Stimulated activated CD4-positive, alpha-beta T cell treated with anti-CD3 and anti-CD28 coated beads, Interleukin-4, amount 100 ng/mL, for 48 hours (primary cell): ENCODE data around the gene KCNAB2.

Experiments
- DNase-seq, 2 donors: peaks; one replicate each; pipeline ENCODE4 v3.0.0-alpha.2; 2020; ENCODE audit warnings: low read depth in 2 of 2

Gene KCNAB2

DNA sequence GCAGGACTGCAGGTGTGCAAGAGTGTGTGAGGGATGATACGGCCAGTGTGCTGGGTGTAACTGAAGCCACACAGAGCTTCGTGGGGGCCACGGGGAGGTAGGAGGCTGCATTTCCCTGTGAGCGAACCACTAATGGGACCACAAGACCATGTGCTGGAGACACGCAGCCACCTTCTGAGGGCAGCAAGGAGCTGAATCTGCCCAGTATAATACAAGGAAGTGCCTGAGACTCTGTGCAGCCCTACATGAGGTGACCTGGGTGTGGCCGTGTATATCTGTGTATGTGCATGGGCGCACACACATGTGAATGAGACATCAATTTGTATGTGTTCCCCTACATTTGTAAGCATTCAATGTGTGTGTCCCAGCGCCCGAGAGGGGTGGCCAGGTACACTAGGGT, 83.6 kb downstream of the KCNAB2 start:
- DNase-seq: no peak

DNA sequence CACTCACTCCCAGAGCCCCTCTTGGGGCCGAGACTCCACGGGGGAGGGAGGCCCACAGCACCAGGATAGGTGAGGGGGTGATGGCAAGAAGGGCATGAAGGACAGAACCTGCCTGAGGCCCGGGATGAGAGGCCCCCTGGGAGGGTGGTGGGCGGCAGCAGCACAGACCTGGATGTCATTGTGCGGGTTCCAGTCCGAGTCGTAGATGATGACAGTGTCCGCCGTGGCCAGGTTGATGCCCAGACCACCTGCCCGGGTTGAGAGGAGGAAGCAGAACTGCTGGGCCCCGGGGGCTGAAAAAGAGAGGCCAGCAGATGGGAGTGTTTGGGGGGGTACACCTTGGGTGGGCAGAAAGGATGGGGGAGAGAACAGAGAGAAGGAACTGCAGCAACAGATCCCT, 84.3 kb downstream of the KCNAB2 start:
- no peak for DNase-seq

DNA sequence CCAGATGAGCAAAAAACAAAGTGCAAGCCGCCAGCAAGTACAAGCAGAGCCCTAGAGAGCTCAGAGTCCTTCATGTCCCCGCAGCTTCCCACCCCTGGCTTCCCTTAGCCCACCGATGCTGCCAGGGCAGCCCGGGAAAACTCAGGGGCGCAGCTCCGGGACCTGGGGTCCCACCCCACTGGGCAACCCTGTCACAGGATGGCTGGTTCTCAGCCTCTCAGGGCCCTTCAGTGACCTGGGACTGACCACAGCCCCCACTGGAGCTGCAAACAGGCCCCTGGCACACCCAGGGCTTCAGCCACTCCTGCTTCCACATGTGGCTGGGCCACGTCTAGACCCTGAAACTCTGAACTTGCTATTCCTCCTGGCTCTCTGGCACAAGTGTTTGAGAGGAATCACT, 84.9 kb downstream of the KCNAB2 start:
- no peak for DNase-seq

DNA sequence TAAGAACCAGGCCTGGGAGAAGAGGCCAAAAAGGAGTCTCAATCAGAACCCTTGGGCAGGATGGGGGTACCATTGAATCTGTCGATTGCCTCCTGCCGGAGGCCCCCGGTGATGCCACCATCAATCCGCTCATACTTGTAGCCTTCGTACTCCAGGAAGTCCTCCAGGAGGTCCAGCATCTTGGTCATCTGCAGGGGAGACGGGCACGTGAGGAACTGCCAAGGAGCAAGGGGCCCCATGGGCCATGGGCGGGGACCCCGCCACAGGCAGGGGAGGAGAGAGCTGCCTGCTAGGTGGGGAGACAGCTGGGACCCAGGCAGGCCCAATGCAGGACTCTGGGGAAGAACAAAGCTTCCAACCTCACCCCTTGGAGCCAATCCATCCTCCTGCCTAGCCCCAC, 85.9 kb downstream of the KCNAB2 start:
- DNase-seq: no peak

DNA sequence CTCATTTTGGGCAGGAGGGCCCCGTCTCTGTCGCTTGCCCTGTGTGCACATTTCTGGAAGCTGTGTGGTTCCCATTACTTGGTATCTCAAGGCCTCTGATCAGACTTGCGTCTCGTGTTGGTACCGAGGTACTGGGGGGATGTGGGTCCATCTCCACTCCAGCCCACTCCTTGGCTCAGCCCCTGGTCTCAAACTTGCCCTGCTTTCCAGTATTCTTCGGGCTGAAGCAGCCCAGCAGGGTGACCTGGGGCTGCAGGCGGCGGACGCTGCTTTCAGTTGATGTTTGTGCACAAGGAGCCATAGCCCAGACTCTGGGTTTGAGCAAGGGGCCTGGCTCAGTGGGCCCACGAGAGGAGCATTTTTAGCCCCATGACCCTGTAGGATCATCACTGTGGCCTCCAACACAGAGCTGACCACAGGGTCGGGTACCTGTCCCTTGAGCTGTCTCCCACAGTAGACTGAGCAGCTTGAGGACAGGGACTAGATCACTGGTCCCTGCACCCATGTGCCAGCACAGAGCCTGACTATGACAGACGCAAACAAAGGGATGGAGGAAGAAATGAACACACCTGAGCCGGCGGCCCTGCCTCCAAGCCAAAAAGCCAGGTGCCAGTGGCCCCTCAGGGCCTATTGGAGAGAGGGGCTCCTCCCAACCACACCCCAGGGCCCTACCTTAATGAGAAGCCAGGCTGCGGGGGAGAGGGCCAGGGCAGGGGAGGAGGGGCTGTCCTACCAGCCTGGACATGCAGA, 87.6 kb downstream of the KCNAB2 start:
- DNase-seq: no peak

DNA sequence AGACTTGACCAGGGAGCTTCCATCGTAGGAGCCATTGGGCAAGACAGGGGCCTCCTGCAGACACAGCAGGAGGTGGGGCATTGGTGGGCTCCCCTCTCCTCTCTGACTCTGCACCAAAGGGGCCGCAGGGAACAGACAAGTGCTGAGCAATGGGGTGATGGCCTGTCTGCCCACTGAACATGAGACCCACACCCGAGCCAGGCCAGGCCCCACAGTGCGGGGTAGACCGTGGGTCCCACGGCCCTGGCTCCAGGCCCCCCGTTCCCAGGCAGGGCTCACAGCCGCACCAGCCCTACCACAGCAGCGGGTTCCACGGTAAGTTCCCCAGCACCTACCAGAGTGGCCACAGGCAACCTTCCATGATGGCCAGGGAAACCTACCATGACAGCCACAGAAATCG, 88.5 kb downstream of the KCNAB2 start:
- DNase-seq: no peak

DNA sequence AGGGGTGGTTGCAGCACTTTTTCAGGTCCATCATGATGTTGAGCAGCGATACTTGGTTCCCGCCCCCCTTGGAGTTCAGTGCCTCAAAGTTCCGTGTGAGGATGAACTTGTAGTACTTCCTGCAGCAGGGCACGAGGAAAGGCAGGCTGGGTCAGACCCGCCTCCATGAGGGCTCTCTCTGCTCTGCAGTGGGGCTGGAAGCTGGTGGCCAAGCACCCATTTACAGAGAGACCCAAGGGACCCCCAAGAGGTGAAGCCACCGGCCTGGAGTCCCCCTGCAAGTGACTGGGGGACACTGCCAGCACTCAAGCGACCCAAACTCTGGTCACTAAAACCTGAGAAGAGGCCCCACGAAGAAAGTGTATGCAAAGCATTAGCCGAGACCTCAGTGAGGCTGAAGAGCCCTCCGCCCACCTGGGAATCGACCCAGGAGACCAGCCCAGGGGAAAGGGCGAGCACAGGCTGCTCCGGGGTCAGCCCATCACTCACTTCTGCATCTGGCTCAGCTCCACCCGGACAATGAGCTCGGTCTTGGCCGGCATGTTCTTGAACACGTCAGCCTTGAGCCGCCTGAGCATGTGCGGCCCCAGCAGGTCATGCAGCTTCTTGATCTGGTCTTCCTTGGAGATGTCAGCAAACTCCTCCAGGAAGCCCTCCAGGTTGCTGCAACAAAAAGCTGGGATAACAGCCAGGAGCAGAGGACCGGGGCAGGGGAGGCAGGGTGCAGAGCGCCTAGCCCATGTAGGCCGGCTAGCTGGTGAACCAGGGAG, 89.2 kb downstream of the KCNAB2 start:
- no peak for DNase-seq

DNA sequence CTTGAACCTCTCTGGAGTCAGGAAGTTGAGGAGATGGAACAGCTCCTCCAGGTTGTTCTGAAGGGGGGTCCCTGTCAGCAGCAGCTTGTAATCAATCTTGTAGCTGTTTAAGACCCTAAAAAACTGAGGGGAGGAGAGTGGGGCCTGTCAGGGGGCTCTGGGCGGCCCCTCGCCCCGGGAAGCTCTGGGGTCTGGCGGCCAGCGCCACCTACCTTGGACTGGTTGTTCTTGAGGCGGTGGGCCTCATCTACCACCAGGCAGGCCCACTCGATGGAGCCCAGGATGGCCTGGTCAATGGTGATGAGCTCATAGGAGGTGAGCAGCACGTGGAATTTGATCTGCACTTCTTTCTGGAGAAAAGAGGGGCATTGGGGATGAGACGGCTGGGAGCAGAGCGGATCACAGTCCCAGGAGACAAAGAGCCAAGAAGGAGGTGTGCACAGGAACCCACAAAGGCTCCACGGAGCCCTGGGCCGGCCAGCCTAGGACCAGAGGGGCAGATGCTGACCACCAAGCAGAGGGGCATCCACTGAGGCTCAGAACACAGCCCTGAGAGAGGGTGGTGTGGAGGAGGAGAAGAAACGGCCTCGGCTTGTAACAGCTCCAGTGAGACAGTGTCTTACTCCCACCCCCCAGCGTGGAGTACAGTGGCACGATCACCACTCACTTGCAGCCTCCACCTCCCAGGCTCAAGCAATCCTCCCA, 91.0 kb downstream of the KCNAB2 start:
- no peak for DNase-seq

DNA sequence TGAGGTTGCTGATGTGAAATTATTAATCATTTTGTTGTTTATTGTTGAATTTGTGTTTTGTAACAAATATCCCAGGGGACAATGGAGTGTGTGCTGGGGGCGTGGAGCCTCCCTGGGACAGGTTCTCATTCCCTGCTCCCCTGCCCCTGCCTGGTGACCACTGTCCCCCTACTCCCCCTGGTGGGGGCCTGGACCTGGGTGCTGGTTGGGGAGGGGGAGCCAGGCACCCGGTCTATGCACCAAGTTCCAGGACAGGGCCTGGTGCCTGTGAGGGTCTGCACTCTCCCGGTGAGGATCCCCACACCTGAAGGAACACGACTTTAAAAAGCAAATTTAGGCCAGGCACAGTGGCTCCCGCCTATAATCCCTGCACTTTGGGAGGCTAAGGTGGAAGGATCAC, 92.1 kb downstream of the KCNAB2 start:
- DNase-seq: no peak

DNA sequence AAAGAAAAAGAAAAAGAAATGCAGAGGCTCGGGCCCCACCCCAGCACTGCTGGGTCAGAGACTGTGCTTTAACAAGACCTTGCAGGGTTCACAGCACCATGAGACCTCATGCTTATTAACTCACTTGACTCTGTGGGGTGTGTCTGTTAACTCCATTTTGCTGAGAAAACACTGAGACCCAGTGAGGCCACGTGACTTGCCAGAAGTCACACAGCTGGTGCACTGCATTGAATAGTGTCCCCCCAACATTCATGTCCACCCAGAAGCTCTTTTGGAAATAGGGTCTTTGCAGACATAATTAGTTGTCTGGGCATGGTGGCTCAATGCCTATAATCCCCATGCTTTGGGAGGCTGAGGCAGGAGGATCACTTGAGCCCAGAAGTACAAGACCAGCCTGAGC, 94.7 kb downstream of the KCNAB2 start:
- DNase-seq: no peak

DNA sequence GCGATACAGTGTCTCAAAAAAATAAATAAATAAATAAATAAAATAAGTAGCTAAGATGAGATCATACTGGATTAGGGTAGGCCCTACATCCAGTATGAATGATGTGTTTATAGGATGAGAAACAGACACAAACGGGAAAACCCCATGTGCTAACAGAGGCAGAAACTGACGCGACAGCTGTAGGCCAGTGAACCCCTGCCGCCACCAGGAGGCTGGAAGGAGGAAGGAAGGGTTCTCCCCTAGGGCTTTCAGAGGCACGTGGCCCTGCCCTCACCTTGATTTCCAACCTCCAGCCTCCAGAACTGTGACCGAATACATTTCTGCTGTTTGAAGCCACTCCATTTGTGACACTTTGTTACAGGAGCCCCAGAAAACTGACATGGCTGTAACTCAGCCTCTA, 95.9 kb downstream of the KCNAB2 start:
- peak in 1 of 2 donors; percentile 27 for DNase-seq

DNA sequence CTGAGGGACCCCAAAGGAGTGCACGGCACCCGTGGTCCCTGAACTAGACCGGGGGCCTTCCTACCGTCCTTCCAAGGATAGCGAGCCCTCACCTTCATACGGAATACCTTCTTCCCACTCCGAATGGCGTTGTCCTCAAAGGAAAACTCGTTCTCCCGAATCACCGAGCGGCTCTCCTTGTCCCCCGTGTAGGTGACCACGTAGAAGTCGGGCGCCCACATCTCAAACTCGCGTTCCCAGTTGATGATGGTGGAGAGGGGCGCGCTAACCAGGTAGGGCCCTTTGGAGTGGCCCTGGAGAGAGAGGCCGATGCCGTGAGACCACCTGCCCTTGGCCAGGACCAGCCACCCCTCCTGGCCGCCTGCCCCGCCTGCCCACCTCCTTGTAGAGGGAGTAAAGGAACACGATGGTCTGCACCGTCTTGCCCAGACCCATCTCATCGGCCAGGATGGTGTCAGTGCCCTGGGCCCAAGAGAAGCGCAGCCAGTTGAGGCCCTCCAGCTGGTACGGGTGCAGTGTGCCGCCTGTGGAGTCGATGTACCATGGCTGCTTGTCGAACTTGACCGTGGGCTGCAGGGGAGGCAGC, 96.4 kb downstream of the KCNAB2 start:
- DNase-seq: no peak

DNA sequence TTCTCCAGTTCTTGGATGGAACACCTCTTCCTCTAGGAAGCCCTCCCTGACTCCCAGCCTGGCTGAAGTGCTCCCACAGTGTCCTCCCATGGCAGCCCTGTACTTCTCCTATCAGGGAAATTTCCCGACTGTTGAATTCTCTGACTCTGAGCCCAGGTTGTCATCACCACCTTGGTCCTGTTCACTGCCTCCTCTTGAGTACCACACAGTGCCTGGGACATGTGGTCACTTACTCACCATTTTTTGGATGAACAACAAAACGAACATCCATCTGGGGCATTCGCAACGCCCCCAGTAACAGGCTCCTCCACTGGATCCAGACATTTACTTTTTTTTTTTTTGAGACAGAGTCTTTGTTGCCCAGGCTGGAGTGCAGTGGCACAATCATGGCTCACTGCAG, 97.0 kb downstream of the KCNAB2 start:
- DNase-seq: no peak

DNA sequence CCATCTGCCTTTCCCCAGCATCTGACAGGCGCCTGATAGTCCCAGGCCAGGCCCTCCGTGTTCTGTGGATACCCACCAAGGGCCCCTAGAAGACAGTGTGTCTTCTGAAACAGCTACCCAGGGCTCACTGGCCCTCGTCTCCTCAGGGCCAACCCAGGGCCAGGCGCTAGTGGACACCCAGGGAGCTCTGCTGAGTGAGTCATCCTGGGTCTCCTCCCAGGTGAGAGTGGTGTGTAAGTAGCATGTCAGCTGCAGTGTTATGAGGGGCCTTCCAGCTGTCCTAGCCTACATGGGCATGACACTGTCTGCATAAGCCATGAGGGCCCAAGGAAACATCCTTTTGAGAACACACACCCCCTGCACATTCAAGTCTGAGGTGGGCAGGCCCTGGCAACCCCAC, 97.7 kb downstream of the KCNAB2 start:
- DNase-seq: no peak

DNA sequence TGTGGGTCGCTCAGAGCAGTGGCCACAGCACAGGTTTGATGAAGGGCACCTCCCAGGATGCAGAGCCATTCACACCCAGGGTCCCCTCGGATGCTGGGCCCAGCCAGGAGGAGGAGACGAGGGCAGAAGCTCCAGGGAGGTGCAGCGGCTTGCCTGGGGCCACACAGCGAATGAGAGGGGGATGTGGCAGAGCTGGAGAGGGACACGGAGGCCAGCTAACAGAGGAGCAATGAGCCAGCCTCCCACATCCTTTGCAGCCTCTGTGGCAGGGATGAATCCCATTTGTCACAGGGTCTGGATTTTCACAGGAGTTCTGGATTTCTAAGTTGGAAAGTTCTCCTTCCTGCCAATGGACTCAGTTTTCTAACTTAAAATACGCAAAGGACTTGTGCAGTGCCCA, 98.5 kb downstream of the KCNAB2 start:
- DNase-seq: no peak

DNA sequence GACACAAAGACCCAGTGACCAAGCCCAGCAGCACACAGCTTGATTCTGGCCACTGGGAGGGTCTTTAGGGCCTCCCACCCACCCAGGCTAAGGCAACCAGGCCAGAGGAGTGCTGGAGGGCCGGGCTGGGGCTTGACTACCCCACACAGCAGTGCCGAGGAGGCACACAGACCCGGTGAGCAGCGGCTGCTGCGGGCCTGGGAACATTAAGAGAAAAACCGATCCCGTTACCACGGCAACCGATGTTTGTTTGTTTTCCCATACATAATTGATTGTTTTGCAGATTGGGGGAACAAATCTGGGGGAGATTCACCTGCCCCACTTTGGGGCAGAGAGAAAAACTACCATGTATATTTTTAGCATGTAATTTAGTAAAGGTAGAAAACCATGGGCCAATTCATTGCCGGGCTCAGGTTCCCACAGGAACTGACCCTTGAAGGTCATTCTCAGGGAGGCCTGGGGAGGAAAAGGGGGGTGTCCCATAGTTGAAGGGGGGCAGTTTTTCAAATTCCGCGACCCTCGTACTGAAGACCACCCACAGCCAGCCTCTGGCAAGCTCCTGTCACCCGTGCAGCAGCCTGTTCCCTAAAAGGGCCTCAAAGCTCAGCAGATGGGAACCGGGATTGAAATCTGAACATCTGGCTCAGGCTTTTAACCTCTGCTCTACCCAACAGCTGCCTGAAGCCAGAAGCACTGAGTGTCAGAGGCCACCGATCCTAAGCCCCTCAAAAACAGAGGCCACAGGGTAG, 99.1 kb downstream of the KCNAB2 start:
- no peak for DNase-seq

DNA sequence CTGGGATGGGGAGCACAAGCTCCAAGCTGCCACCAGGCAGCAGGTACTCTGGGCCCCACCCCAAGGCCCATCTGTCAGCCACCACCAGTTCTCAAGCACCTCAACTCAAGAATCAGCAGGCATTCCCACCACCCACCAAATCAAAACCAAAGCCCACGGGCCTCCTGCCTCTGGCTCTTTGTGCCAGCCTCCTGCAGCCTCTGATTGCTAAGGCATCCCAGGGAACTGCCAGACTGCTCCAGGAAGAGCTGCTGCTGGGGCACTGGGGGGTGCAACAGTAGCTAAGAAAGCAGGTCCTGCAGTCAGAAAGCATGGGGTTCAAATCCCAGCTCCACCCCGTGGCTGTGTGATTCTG, 99.7 kb downstream of the KCNAB2 start:
- DNase-seq: no peak

DNA sequence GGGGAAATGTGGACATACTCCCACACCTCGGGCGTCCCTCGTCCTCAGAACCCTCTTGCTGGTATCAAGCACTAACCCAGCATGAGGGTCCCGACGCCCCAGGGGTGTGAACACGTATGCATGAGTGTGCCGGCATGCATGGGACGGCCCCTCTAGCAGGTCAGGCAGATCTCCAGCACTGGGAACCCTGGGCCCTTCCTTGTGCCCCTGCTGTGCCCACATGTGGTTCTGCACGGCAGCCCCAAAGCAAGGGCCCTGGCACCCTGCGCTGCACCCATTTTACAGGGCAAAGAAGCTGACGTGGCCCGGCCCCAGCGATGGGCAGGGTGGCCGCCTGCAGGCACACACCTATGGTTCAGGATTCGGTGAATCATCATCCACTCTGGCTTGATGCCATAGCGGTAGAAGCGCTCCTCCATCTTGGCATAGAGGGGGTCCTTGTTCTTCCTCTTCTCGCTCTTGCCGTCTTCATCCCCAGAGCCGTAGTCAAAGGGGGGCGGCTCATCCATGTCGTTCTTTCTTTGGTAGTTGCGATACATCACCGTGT, 100.2 kb downstream of the KCNAB2 start:
- DNase-seq: no peak

DNA sequence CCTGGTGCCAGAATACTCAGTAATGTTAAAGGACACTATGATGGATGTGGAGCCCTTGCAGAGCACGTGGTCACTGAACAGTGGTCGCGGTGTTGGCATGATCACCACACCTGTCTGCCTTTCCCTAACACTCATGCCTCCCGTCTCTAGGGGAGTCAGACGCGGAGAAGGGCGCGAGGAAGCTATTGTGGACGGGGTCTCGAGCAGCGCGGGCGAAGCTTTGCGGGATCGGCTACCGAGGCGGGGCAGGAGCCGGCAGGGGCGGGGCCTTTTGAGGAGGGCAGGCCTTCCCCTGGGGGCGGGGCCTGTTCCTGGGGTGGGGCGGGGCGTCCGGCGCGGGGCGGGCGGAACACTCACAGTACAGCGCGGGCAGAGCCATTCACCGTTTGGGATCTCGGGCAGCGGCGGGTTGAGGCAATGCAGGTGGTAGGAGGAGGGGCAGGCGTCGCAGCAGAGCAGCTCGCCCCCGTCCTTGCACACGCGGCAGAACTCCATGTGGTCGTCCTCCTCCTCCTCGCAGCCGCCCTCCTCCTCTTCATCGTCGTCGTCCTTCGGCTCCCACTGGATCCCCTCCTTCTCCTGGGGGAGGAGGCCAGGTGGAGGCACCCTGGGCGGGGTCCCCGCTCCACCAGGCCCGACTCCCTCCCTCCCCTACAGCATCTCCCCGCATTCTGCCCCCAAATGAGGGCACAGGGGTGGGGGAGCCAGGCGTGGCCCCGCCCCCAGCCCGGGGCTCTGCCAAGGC, 103.0 kb downstream of the KCNAB2 start:
- peak; percentile 67 to 78 for DNase-seq

DNA sequence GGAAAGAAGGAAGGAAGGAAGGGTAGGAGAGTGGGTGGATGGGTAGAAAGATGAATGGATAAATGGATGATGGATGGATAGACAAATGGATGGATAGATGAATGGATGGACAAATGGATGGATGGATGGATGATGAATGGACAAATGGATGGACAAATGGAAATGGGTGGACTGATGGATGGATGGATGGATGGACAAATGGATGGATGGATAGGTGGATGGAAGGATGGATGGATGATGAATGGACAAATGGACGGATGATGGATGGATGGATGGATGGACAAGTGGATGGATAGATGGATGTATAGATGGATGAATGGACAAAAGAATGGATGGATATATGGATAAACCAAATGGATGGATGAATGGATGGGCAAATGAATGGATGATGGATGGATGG, 103.9 kb downstream of the KCNAB2 start:
- no peak for DNase-seq
